Inflammatory macrophage treated with lipopolysaccharide for 4 hours (primary cell): Measurements from ENCODE around the gene RHOD.

Experiments
- DNase-seq: peaks from one replicate; pipeline ENCODE4 v3.0.0-alpha.2; 2020

The RHOD gene

DNA sequence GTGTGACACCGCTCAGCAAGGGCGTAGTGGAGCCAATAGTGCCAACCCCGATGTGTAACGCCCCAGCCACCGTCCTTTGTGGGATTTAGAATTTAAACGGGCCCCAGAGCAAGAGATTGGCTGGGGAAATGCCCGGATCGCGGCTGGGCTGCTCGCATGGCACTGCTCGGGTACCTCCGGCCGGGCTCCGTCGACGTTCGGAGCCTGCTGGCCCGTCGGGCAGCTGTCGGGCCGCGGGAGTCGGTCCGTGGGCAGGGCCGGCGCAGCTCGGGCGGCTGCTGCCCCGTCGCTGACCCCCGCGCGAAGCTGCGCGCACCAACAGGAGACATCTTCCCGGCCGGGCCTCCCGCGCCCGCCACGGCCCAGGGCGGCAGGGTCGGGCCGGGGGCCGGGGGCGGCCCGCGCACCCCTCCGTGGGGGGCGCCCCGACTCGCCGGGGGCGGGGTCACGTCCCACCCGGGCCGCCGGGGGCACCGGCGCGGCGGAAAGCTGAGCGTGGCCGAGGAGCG is 61.1 kb downstream of the RHOD start:
- no peak for DNase-seq

DNA sequence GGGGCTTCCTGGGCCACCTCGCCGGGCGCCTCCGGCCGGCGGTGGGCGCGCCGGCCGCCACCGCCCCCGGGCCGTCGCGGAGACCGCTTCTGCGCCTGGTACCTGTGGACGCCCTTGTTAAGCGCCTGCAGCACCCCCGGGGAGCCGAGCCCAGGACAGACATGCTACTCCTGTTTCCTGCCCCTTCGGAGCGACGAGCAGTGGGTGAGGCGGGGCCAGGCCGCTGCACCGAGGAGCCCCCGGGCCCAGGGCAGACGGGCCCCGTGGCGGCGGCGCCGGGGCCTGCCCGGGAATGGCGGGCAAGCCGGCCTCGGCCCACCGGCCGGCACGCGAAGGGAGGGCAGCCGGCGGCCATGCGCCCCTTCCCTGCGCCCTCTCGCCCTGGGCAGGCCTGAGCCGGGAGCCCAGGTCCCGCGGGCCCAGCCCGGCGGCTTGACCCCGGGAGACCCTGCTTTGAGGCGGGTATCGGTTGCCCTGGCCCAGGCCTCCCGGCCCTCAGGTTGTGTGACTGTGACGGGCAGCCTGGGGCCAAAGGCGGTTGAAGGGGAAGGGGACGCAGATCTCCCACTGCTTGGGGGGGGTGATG is 61.6 kb downstream of the RHOD start:
- DNase-seq, result no peak

DNA sequence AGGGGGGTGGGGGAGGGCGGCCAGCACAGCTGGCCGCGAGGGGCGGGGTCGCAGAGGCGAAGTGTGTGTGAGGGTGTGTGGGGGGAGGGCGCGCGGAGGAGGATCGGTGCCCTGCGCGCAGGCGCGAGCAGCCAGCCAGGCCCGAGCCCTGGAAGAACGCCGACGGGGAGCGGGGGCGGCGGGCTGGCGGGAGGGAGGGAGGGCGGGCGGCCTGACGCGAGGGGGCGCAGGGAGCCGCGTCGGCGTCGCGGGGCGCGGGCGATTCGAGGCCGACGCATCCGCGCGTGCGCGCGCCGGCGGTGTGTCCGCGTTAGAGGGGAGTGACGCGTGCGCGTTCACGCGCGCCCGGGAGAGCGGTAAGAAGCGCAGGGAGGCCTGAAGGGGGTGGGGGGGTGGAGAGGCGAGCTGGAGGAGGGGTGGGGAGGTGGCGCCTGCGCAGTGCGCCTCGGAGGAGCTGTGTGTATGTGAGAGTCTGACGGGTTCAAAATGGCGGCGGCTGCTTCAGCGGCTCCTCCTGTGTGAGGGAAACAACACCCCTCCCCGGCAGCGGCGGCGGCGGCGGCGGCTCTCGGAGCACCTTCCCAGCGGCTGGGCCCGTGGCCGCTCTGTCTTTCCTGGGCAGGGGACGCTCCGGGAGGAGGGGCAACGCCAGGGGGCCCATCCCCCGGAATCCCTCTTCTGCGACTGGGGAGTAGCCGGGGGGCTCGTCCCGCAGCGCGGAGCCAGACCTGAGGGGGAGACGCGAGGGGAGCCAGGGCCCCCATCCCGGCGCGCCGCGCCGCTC is 62.3 kb downstream of the RHOD start, which contains the start of gene KDM2A:
KDM2A (plus strand) TSS at position 463 of the 784 bp plus-strand sequence. CDS start 2,054 bp downstream, outside the sequence.
- peak; percentile 99 for DNase-seq

DNA sequence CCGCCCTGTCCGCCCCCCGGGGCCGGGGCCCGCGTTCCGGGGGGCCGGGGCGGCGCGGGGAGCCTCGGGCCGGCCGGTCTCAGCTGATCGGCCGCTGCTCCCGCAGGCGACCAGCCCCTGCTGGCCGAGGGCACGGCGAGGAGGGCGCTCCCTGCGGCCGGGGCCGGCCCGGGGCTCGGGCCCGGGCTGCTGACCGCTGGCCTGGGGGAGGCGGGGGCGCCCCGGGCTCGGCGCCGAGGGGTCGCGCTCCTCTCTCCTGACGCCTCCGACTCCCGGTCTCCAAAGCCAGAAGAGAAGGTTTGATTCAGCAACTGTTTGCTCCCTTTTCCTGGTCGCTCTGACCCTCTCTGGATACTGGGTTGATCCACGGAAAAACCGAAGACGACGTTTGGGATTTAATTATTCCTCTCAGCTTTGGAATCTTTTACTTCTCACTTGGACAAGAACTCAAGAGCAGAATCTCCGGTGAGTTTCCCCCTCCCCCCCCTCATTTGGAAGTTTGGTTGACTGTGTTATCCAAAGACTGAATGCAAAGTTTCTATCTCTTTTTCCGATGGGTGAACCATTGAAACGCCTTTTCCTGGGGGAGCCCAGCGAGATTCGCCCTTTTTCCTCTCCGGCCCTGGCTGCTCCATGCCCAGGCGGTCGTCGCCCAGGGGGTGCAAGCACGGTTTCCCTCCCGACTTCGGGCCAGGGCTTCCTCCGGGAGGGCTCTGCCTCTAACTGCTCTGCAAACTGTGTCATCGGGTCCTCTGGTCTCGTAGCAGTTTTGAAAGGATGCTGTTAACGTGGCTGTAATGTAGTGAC is 63.1 kb downstream of the RHOD start:
- peak; percentile 11 for DNase-seq

DNA sequence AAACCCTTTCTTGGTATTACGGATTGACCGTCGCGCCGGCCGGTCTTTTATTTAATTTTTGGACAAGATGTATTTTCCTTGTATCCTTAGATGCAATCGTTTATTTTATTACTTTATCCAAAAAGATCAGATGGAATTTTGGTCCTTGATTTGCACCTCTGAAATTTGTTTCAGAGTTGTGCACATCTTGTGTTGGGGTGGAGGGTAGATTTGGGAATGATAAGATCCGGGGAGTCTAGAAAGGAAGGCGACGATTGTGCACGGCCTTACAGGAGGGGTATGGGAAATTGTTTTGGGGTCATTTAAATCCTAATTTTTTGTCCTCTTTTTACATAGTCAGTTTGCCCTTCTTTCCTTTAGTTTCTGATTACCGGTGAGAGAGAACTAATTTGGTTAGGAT is 63.8 kb downstream of the RHOD start:
- DNase-seq, result no peak

DNA sequence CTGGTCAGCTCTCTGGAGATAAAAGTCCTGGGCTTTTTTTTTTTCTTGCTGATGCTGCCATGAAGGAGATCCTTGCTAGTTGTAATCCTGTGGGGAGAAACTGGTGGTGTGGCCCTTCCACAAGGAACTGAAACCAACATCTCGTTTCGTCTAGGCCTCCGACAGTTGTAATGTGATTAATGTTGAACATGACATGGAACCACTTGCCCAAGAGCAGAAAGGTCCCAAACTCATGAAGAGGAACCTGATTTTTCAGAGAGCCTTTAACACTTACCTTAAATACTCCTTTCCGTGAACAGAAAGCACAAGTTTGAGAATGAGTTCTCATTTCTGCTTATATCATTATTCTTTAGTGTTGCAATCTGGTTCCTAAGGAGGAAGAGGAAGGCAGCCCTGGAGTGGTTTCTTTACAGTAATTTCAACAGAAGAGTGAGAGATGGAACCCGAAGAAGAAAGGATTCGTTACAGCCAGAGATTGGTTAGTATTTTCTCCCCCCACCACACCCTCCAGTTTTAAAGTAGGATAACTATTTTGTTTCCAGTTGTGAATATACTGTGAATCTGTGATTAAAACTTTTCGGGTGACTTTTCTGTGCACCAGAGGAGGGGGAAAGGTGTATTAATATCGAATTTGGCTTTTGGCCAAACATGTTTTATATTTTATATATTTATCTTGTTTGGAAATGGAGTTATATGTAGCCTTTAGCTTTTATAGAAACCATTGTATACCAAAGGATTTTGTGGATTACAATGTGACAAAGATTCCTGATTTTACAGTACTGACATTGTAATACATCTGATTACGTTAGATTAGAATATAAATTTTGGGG is 64.4 kb downstream of the RHOD start:
- DNase-seq, result peak; percentile 96
